ENCODE measurements around the gene ZMIZ1. TPM values are rescaled to one million over a fixed set of nuclear protein-coding genes. Genes with fewer than 3 reads are reported as not detected.
"Not testable (repeated sequence)": the region's sequence is repeated elsewhere in the genome, so short reads cannot be mapped to it uniquely, and the experiment has no call there.

The ZMIZ1 gene
- total RNA-seq, 2 experiments from 2014 or later: 14.6 to 15.5 TPM

GRCh38 chr10:79030705-79031104 lies 38.1 kb upstream of the ZMIZ1 start:
- H3K27ac Mint-ChIP-seq: no peak overlapping the region
- H3K4me3 Mint-ChIP-seq: no peak overlapping the region
- no peaks in the 10 kb centered on the region for H3K27me3 Mint-ChIP-seq
- no peak for TF ChIP-seq CTCF (IDR thresholded peaks at IDR 0.05)
- H3K36me3 ChIP-seq (ENCODE audit: insufficient read depth, low read length): no peaks in the 10 kb centered on the region
- intact Hi-C loops (cut with DNase I, micrococcal nuclease): loop anchor here in 1 of 2 experiments (1.0 kb wide), 1 partner anchor 32 kb away; no protein-coding TSS in a partner anchor
- DNase-seq (no peak), ATAC-seq (ENCODE audit: poor library complexity) (no peak)
- H3K9me3 ChIP-seq (ENCODE audit: control insufficient read depth in 1 of 2, insufficient read depth in 1 of 2, low read length in 2 of 2): no peaks in the 10 kb centered on the region
- ChIA-PET POLR2A (no interaction called here), CTCF (no interaction called here)
- no peaks in the 10 kb centered on the region for H3K9me3 Mint-ChIP-seq
- no peaks in the 10 kb centered on the region for H3K36me3 Mint-ChIP-seq (ENCODE audit: low read depth)
- peaks cover 26% of the 10 kb centered on the region for H3K4me1 ChIP-seq (ENCODE audit: insufficient read depth, low read length)
- H3K27me3 ChIP-seq (ENCODE audit: control insufficient read depth in 1 of 2, insufficient read depth in 2 of 2, low read length in 2 of 2): no peaks in the 10 kb centered on the region
- no peak overlapping the region for H3K4me3 ChIP-seq (ENCODE audit: low read length)
- H3K27ac ChIP-seq (ENCODE audit: low read depth in 1 of 2, low read length in 2 of 2): no peak overlapping the region
- peaks cover 21% of the 10 kb centered on the region for H3K4me1 Mint-ChIP-seq (ENCODE audit: low read depth)

- H3K4me1 Mint-ChIP-seq (ENCODE audit: low read depth): peaks cover 15% of the 10 kb centered on the region
- no peak overlapping the region for H3K4me3 Mint-ChIP-seq
- no peak overlapping the region for H3K27ac ChIP-seq (ENCODE audit: low read depth in 1 of 2, low read length in 2 of 2)
- TF ChIP-seq CTCF (IDR thresholded peaks at IDR 0.05): no peak
- DNase-seq (no peak), ATAC-seq (ENCODE audit: poor library complexity) (no peak)
- POLR2A ChIA-PET: no interaction called here
- no peaks in the 10 kb centered on the region for H3K27me3 ChIP-seq (ENCODE audit: control insufficient read depth in 1 of 2, insufficient read depth in 2 of 2, low read length in 2 of 2)
- H3K27ac Mint-ChIP-seq: no peak overlapping the region
- H3K4me3 ChIP-seq (ENCODE audit: low read length): no peak overlapping the region
- H3K27me3 Mint-ChIP-seq: no peaks in the 10 kb centered on the region
- no peaks in the 10 kb centered on the region for H3K36me3 ChIP-seq (ENCODE audit: insufficient read depth, low read length)
- no peaks in the 10 kb centered on the region for H3K9me3 ChIP-seq (ENCODE audit: control insufficient read depth in 1 of 2, insufficient read depth in 1 of 2, low read length in 2 of 2)
- H3K4me1 ChIP-seq (ENCODE audit: insufficient read depth, low read length): peaks cover 18% of the 10 kb centered on the region
- CTCF ChIA-PET: no interaction called here
- H3K36me3 Mint-ChIP-seq (ENCODE audit: low read depth): no peaks in the 10 kb centered on the region
- H3K9me3 Mint-ChIP-seq: no peaks in the 10 kb centered on the region
- intact Hi-C loops (cut with DNase I, micrococcal nuclease): loop anchor here in 1 of 2 experiments (1.0 kb wide), 1 partner anchor 31 kb away; no protein-coding TSS in a partner anchor
These were observed 37.0 kb upstream of the ZMIZ1 start for GRCh38 chr10:79031723-79032122.

GRCh38 chr10:79034271-79034876 lies 34.4 kb upstream of the ZMIZ1 start:
- intact Hi-C loops (cut with DNase I, micrococcal nuclease): no loop called here
- Mint-ChIP-seq H3K36me3 (ENCODE audit: low read depth) (no peaks in the 10 kb centered on the region), H3K27me3 (no peaks in the 10 kb centered on the region), H3K4me1 (ENCODE audit: low read depth) (no peaks in the 10 kb centered on the region), H3K27ac (no peak overlapping the region), H3K4me3 (no peak overlapping the region), H3K9me3 (no peaks in the 10 kb centered on the region)
- no peak for TF ChIP-seq CTCF (IDR thresholded peaks at IDR 0.05)
- no peaks in the 10 kb centered on the region for H3K9me3 ChIP-seq (ENCODE audit: control insufficient read depth in 1 of 2, insufficient read depth in 1 of 2, low read length in 2 of 2)
- ChIA-PET POLR2A (no interaction called here), CTCF (no interaction called here)
- H3K4me3 ChIP-seq (ENCODE audit: low read length): no peak overlapping the region
- H3K36me3 ChIP-seq (ENCODE audit: insufficient read depth, low read length): no peaks in the 10 kb centered on the region
- no peak overlapping the region for H3K27ac ChIP-seq (ENCODE audit: low read depth in 1 of 2, low read length in 2 of 2)
- DNase-seq: no peak
- ATAC-seq (ENCODE audit: poor library complexity): no peak
- no peaks in the 10 kb centered on the region for H3K27me3 ChIP-seq (ENCODE audit: control insufficient read depth in 1 of 2, insufficient read depth in 2 of 2, low read length in 2 of 2)
- no peaks in the 10 kb centered on the region for H3K4me1 ChIP-seq (ENCODE audit: insufficient read depth, low read length)

- CTCF ChIA-PET; H3K4me1 ChIP-seq (ENCODE audit: insufficient read depth, low read length); intact Hi-C loops (cut with DNase I, micrococcal nuclease); H3K4me1 Mint-ChIP-seq (ENCODE audit: low read depth); H3K27ac Mint-ChIP-seq; DNase-seq; H3K27me3 Mint-ChIP-seq; ATAC-seq (ENCODE audit: poor library complexity); H3K9me3 Mint-ChIP-seq; H3K27me3 ChIP-seq (ENCODE audit: control insufficient read depth in 1 of 2, insufficient read depth in 2 of 2, low read length in 2 of 2); H3K27ac ChIP-seq (ENCODE audit: low read depth in 1 of 2, low read length in 2 of 2); H3K4me3 ChIP-seq (ENCODE audit: low read length); H3K36me3 Mint-ChIP-seq (ENCODE audit: low read depth); H3K4me3 Mint-ChIP-seq; H3K36me3 ChIP-seq (ENCODE audit: insufficient read depth, low read length); H3K9me3 ChIP-seq (ENCODE audit: control insufficient read depth in 1 of 2, insufficient read depth in 1 of 2, low read length in 2 of 2): not testable (repeated sequence)
- POLR2A ChIA-PET: interaction anchor here (1.5 kb wide), 1 partner anchor 9 kb away, joined by 3 read pairs; no protein-coding TSS in a partner anchor
These were observed 32.4 kb upstream of the ZMIZ1 start for GRCh38 chr10:79036416-79036815.

Data from CD4-positive, alpha-beta T cell (primary cell).